GM19193 (cell line): Measurements from ENCODE around the gene CYTIP.

ENCODE experiments used
- POLR2A ChIP-seq: IDR thresholded peaks from 4 replicates; pipeline ENCODE4 v1.6.1; 2011; ENCODE audit not compliant: insufficient read depth, insufficient read length; ENCODE audit errors: extremely low read depth

CYTIP gene

DNA sequence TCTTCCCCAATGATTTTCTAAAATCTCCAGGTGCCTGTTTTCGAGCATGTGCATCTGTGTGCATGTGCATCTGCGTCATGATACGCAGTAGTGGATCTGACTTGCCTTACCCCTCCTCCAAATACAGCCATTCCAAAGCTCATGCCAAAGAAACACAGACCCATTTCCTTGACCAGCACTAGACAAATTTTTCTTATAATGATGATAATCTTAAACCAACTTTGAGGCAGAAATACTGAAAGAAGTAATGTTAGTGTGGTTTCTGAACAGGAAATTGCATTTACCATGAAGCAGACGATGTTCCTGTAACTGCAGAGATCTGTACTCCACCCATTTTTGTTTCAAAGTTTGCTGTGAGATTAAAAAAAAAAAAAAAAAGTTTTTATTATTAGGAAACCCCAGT lies 25.6 kb downstream of the CYTIP start:
- TF ChIP-seq POLR2A: no peak

DNA sequence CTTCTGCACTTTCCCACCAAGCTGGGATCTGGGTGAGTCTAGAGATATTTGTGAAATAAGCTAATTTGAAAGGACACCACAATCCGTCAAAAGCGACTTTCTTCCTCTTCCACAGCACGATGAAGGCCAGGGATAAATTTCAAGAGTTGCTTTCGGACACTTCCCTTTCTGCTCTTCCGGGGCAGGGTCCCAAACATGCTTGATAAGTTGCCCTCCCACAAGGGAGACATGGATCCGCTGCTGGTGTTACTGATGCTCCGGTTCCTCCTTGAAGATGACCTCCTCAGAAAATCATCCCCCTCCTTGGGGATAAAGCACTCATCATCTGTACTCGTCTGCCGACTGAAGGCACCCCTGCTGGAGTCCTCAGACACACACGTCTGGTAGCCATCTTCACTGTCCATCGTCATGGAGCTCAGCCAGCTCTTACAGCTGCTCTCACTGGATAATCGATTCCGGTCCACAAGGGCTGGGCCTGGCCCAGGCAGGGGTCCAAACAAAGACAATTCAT lies 28.2 kb downstream of the CYTIP start:
- TF ChIP-seq POLR2A: no peak

DNA sequence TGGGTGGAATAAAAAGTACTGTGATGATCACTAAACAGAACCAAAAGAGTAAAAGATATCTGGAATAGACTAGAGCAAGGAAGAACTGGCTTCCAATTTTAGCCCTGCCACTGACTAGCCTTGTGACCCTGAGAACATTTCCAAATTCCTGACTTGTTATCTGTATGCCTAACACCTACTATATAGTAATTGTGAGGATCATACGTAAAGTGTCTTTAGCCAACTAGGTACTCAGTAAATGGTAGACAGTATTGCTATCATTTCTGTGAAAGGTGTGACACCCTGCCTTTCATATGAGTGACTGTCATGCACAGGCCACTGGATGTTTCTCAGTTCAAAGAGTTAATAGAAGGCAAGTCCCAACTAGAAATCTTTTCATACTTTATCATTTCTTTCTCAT lies 29.8 kb downstream of the CYTIP start:
- no peak for TF ChIP-seq POLR2A

DNA sequence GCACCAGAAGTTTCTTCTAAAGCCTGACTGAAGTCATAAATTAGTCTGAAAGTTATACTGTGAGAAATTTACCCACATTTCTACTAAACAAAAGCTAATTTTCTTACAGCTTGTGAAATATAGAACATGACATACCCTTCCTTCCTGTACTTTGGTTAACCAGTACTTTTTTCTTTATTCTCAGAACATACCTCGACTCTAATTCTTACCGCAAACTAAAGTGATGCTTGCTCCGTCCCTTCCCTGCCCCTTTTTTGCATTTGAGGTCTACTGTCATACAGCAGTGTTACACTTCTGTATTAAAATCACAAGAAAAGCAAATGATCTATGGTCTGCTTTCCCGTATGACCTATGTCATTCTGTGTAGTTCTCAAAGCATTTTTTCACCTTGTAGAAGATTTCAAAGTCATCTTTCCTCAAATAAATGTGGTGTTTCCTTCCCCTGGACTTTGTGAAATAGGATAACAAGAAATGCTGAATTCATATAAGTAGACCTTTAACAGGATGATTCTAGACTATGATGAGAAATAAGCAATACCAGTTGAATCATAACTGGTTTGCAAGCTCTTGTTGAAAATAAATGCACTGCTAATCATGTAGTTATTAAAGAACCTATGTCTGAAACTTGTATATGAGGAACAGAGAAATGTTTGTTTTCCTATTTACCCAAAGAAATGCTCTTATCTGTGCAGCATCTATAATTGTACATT lies 30.4 kb downstream of the CYTIP start:
- no peak for TF ChIP-seq POLR2A

DNA sequence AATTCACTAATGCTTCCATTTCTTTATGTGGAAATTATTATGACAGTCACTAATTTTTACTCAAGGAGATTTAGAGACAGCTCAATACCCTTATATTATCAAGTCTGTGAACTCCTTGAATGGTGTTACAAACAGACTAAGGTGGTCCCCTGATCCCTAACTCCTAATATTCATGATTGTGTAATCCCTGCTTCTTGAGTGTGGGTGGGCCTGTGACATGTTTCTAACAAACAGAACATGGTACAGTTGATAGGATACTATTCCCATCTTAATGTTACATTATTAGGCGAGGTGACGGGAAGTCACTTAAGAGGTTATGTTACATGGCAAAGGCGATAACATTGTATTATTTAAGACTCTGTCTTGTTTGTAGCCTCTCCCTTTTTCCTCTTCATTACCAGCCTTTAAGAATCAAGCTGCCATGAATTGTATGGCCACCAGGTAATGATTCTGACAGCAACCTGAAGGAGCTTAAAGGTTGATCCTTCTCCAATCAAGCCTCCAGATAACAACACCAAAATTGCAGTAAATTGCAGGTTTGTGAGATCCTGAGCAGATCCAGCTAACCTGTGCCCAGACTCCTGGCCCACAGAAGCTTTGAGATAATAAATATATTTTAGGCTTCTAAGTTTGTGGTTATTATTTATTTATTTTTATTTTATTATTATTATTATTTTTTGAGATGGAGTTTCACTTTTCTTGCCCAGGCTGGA lies 32.1 kb downstream of the CYTIP start:
- no peak for TF ChIP-seq POLR2A

DNA sequence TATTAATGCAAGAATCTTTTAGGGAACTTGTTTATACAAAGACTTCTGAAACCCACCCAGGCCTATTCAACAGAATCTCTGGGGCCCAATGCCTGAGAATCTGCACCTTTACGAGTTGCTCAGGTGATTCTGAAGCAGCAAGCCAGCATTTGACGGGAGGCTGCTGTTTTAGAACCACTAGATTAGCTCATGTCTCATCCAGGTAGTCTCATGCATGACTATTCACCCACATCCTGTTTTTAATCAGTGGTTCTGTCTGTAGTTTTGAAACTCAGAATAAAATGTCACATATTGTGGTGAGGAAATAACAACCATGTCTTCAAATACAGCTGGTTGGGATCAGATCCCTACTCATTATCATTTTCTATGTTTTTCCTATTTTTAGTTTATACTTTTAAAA lies 39.5 kb downstream of the CYTIP start:
- no peak for TF ChIP-seq POLR2A

DNA sequence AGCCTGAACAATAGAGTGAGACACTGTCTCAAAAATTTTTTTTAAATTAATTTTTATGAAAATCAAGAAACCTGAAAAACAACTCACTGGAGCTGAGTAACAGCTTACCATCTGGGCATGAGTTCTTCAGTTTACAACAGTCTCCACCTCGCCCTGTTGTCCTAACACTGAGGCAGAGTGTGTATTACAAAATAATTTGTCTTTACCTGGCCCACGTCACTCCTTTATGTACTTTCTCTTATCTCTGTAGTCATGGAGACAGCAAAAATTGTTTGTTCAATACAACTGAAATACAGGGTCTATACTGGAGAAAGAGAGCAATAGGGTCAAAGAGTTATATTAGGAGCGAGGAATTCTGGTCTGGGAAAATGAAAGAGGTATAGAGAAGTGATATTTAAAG lies 48.1 kb downstream of the CYTIP start:
- TF ChIP-seq POLR2A: no peak

DNA sequence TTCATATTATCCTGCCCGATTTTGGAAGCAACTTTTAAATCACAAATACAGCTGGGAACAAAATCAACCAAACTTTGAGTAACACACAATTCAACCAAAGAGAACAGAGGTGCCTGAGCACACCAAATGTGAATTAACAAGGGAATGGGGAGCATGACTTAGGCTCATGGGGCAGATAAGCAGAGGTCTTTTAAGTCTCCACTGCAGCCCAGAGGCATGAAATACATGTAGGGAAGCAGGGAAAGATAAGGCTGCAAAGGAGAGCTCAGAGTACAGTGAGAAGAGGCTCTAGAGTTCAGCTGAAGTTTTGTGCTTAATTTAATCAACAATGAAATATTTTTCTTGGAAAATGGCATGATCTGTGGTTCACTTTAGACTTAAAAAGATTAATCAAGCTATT lies 49.0 kb downstream of the CYTIP start:
- TF ChIP-seq POLR2A: no peak

DNA sequence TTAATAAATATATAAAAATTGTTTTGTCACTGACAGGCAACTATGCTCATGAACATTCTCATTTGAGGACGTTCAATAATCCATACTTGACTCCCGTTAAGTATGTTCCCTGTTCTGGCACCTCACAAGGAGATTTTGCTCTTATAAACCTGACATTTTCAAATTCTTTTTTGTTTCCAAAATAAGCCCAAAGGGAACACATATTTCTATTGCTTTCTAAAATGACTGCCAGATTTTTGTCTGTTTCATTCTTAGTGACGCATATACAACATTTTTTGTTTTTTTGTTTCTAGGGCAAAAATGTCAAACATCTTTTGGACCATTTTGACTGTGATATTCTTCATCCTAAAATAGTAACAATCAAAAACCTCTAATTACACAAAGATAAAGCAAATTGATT lies 50.5 kb downstream of the CYTIP start:
- no peak for TF ChIP-seq POLR2A

DNA sequence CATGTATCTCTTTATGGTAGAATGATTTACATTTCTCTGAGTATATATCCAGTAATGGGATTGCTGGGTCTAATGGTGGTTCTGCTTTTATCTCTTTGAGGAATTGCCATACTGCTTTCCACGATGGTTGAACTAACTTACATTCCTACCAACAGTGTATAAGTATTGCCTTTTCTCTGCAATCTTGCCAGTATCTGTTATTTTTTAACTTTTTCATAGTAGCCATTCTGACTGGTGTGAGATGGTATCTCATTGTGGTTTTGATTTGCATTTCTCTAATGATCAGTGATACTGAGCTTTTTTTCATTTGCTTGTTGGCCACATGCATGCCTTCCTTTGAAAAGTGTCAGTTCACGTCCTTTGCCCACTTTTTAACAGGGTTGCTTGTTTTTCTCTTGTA lies 55.1 kb downstream of the CYTIP start:
- no peak for TF ChIP-seq POLR2A

DNA sequence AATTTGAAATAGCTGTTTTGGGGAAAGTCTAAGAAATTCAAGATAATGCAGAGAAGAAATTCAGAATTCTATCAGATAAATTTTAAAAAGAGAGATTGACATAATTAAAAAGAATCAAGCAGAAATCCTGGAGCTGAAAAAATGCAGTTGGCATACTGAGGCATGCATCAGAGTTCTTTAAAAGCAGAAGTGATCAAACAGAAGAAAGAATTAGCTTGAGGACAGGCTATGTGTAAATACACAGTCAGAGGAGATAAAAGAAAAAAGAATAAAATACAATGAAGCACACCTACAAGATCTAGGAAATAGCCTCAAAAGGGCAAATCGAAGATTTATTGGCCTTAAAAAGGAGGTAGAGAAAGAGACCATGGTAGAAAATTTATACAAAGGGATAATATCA lies 57.1 kb downstream of the CYTIP start:
- no peak for TF ChIP-seq POLR2A

DNA sequence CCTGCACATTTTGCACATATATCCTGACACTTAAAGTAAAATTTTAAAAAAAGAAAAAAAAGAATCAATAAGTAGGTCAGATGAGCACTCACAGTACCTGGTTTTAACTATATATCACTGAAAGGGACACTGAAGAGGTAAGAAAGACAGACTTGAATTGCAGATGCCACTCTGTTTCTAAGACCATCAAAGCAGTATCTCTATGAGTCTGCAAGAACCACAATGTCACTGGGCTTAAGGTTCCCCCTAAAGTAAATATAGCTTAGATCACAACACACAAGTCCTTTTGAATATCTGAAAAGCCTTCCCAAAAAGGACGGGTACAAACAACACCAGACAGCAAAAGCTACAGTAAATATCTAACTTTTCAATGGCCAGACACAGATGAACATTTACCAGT lies 57.6 kb downstream of the CYTIP start:
- no peak for TF ChIP-seq POLR2A

DNA sequence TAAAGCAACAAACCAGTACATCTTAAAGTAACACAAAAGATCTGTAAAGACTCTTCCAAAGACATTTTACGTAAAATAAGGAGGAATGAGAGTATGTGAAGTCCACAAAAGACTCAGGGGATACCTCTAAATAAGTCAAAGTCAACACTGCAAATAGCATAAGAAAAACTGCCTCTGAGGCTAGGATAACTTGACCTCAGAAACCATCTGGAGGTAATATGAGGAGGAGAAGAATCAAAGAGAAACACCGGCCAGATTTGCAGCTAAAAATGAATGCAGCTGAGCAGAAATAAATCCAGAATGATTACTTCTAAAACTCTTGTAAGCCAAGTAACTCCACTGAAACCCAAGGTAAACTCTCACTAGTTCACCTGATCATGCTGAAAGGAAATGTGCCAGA lies 66.0 kb downstream of the CYTIP start:
- no peak for TF ChIP-seq POLR2A

DNA sequence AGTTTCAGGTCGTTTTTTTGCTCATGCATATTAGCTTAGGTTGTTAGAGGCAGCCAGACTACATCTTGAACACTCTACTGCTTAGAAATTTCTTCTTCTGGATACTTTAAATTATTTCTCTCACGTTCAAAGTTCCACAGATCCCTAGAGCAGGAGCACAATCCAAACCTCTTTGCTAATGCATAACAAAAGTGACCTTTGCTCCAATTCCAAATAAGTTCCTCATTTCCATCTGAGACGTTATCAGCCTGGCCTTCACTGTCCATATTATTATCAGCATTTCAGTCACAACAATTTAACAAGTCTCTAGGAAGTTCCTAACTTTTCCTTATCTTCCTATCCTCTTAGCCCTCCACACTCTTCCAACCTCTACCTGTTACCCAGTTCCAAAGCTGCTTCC lies 67.8 kb downstream of the CYTIP start:
- no peak for TF ChIP-seq POLR2A

DNA sequence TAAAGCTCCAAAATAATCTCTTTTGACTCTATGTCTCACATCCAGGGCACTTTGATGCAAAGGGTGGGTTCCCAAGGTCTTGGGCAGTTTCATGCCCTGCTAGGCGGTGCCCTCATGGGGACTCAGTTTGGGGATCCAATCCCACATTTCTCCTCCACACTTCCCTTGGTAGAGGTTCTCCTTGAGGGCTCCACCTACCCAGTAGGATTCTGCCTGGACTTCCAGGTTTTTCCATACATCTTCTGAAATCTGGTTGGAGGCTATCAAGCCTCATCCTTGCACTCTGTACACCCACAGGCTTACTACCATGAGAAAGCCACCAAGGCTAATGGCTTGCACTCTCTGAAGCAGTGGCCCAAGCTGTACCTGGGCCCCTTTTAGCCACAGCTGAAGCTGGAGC lies 68.5 kb downstream of the CYTIP start:
- no peak for TF ChIP-seq POLR2A

DNA sequence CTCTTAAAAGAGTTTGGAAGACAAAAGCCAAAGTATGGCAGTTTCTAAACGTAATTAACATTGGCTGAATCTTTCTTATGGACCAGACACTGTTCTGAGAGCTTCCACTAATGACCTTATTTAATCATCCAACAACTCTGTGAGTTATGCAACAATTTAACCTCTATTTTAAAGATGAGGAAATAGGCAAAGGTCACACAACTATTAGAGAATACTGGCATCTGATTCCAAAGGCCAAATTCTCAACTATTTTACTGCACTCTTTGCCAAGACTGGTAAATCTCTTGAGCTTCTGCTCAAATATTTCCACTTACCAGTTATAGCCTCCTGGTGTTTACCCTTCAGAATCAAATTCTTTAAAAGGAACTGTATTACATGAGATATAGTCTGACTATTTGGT lies 76.2 kb downstream of the CYTIP start:
- no peak for TF ChIP-seq POLR2A
